ENCODE results near the gene NEO1.

NEO1 gene

DNA sequence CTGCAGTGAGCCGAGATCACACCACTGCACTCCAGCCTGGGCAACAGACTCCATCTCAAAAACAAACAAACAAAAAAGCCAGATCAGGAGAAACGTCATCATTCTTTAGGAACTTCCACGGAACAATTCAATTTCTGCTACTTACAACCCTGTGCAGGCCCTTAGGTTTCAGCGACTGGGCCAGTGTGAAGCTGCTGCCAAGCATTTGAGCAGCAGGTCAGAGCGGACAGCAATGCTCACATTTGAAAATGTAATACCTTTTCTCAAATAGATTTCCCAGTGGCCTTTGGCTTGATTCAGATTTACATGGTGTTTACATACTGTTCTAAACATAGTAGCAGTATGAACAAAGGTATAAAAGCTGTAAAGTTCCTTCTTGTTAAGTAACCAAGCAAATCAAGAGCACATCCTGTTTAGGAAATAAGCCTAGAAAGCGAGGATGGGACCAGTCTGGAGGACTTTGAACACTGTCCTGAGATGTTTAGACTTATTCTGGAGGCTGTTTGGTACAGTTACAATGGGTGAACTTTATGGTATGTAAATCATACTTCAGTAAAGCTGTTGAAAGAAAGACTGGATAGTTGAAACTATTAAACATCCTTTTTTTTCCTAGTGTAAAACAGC lies 175.3 kb downstream of the NEO1 start:
- Histone ChIP-seq H3K27ac (no peak overlapping the region), H3K36me3 (replicated peaks) (no peaks in the 10 kb centered on the region), H3K4me3 (ENCODE audit: low read depth, low read length) (no peak overlapping the region), H3K27me3 (replicated peaks) (no peaks in the 10 kb centered on the region)
- no peak for DNase-seq
- in situ Hi-C loops (cut with HindIII; ENCODE audit: low pct_ligation_motif_present, low sequenced_read_pairs) = no loop called here
- TF ChIP-seq, protein P1, sequence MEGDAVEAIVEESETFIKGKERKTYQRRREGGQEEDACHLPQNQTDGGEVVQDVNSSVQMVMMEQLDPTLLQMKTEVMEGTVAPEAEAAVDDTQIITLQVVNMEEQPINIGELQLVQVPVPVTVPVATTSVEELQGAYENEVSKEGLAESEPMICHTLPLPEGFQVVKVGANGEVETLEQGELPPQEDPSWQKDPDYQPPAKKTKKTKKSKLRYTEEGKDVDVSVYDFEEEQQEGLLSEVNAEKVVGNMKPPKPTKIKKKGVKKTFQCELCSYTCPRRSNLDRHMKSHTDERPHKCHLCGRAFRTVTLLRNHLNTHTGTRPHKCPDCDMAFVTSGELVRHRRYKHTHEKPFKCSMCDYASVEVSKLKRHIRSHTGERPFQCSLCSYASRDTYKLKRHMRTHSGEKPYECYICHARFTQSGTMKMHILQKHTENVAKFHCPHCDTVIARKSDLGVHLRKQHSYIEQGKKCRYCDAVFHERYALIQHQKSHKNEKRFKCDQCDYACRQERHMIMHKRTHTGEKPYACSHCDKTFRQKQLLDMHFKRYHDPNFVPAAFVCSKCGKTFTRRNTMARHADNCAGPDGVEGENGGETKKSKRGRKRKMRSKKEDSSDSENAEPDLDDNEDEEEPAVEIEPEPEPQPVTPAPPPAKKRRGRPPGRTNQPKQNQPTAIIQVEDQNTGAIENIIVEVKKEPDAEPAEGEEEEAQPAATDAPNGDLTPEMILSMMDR (IDR thresholded peaks at IDR 0.05; ENCODE audit: low read depth, low read length, missing control alignments) = no peak

DNA sequence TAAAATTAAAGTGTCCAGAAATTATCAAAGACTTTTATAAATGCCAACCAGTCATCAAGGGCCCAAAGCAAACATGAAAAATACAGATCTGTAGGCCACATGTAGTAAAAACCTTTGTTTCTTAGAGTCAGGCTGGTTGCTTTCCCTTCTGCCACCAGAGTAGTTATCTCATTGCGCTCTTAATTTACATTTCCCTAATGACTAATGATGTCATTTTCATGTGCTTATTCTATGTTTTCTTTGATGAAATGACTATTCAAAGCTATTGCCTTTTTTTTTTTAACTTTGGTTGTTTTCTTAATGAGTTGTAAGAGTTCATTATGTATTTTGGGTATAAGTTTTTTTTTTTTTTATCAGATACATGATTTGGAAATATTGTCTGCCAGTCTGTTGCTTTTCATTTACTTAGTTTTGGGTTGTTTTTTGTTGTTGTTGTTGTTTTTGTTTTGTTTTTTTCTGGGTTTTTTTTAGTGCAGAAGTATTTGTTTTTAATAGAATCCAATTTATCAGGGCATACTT lies 175.9 kb downstream of the NEO1 start:
- H3K27me3 ChIP-seq (replicated peaks) = no peaks in the 10 kb centered on the region
- H3K36me3 ChIP-seq (replicated peaks) = no peaks in the 10 kb centered on the region
- H3K4me3 ChIP-seq (ENCODE audit: low read depth, low read length) = no peak overlapping the region
- no peak for DNase-seq
- no peak overlapping the region for H3K27ac ChIP-seq
- TF ChIP-seq, protein P1 (IDR thresholded peaks at IDR 0.05; ENCODE audit: low read depth, low read length, missing control alignments) = no peak
- in situ Hi-C loops (cut with HindIII; ENCODE audit: low pct_ligation_motif_present, low sequenced_read_pairs) = no loop called here

DNA sequence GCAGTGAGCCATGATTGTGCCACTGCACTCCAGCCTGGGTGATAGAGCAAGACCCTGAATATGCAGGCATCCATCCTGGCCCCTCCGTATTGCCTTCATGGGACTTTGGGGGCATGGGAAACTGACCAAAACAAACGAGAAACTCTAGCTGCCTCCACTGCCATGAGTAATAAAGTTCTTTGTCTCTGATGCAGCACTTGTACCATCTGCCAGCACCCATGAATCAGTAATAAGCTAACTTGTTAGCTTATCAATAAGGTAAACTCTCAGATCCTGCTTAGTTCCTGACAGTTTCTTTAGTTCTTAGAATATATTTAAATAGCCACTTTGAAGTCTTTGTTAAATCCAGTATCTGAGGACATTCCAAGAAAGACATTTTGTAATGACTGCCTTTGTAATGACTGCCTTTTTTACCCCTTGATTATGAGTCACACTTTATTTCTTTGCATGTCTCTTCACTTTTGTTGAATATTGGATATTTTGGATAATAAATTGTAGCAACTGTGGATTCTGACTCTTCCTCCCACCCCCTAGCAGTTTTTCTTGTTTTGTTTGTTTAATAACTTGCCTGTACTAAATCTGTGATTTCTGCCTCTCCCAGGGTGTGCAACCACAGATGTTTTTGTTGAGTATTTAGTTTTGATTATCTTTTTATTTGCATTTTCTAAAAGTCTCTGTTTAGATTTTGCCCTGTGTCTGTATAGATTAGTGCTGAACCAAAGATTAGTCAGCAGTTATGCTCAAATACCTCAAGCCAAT lies 179.6 kb downstream of the NEO1 start:
- in situ Hi-C loops (cut with HindIII; ENCODE audit: low pct_ligation_motif_present, low sequenced_read_pairs) = no loop called here
- Histone ChIP-seq H3K27me3 (replicated peaks) (no peaks in the 10 kb centered on the region), H3K27ac (no peak overlapping the region), H3K36me3 (replicated peaks) (no peaks in the 10 kb centered on the region), H3K4me3 (ENCODE audit: low read depth, low read length) (no peak overlapping the region)
- TF ChIP-seq, protein P1 (IDR thresholded peaks at IDR 0.05; ENCODE audit: low read depth, low read length, missing control alignments) = no peak
- no peak for DNase-seq

DNA sequence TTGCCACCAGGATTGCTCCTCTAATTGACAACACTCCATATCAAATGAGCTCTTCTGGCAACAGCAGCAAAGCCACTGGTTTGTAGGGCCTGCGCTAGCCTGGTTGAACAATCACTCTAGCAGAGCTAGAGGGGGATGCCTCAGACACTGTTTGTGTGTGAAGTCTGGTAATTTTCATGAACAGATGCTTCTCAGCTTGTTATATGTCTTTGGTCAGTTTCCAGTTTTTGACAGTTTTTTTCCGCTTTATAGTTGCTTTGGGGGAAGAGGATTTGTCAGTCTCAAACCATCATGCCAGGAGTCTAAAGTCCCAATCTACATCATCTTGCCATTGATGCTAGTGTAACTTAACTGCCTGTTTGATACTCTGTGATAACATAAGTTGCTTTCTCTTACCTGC lies 180.5 kb downstream of the NEO1 start:
- Histone ChIP-seq H3K36me3 (replicated peaks) (no peaks in the 10 kb centered on the region), H3K27me3 (replicated peaks) (no peaks in the 10 kb centered on the region)
- in situ Hi-C loops (cut with HindIII; ENCODE audit: low pct_ligation_motif_present, low sequenced_read_pairs) = no loop called here

DNA sequence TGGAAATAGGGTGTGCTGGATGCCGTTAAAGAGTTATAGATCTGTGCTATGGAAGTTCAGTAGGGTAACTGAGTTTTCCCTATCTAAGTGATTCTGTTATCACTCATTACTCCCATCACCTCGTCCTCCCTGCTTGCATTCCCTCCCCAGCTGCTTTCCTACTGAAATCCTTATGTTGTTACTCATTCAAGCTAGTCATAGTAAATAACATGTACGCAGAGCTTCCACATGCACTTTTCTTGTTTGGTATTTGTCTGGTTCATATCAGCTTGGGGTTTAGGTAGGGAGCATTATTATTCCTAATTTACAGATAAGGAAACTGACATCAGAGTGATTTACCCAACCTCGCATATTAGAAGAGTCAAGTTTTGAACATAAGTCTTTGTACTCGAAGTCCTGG lies 181.4 kb downstream of the NEO1 start:
- Histone ChIP-seq H3K36me3 (replicated peaks) (no peaks in the 10 kb centered on the region), H3K4me3 (ENCODE audit: low read depth, low read length) (no peak overlapping the region), H3K27ac (no peak overlapping the region), H3K27me3 (replicated peaks) (no peaks in the 10 kb centered on the region)
- no peak for DNase-seq
- in situ Hi-C loops (cut with HindIII; ENCODE audit: low pct_ligation_motif_present, low sequenced_read_pairs) = no loop called here
- TF ChIP-seq, protein P1 (IDR thresholded peaks at IDR 0.05; ENCODE audit: low read depth, low read length, missing control alignments) = no peak

More for the DNA sequence above, 180.5 kb downstream of the NEO1 start:
- DNase-seq = no peak
- H3K4me3 ChIP-seq (ENCODE audit: low read depth, low read length) = no peak overlapping the region
- TF ChIP-seq, protein P1 (IDR thresholded peaks at IDR 0.05; ENCODE audit: low read depth, low read length, missing control alignments) = no peak
- H3K27ac ChIP-seq = no peak overlapping the region
